Right cardiac atrium (tissue), 5 donors: ENCODE measurements around the gene PMF1. TPM values are rescaled to one million over a fixed set of nuclear protein-coding genes. Genes with fewer than 3 reads are reported as not detected.
A peak's percentile ranks its signal among the peaks of the same experiment; 100 is the strongest.

Experiments used
- ATAC-seq, 2 donors: fragments of 200-7000 bp; cut with Tn5 transposase; one replicate each; pipeline versions ENCODE4 v1.8.0 to v1.9.1; 2020; ENCODE audit warnings: moderate library complexity in 2 of 2, mild to moderate bottlenecking in 1 of 2
- DNase-seq, 3 donors: peaks; one replicate each; pipeline ENCODE4 v3.0.0-alpha.2; 2020
- H3K27ac ChIP-seq: one replicate; pipeline ENCODE4 v1.5.1; 2013; ENCODE audit warnings: mild to moderate bottlenecking, low read length, control low read depth, moderate library complexity
- H3K27me3 ChIP-seq: one replicate; pipeline ENCODE4 v1.6.1; 2013; ENCODE audit not compliant: control insufficient read depth, insufficient read depth
- H3K4me1 ChIP-seq: one replicate; pipeline ENCODE4 v1.6.1; 2013; ENCODE audit warnings: low read length; ENCODE audit not compliant: control insufficient read depth, insufficient read depth
- H3K4me3 ChIP-seq: one replicate; pipeline ENCODE4 v1.5.1; 2013; ENCODE audit warnings: low read length, control low read depth
- H3K9me3 ChIP-seq: one replicate; pipeline ENCODE4 v1.6.1; 2013; ENCODE audit warnings: low read length; ENCODE audit not compliant: control insufficient read depth
- WGBS: extraction: QIAGEN DNeasy Blood & Tissue Kit; methylation state at CpG from one replicate; pipeline ENCODE4 v1.1.7; 2013; 5-methylcytosine and 5-hydroxymethylcytosine counted together
- intact Hi-C, 4 donors: fragments of 100-400 bp; cut with DNase I; formaldehyde crosslinking; loops; one replicate each; pipeline versions ENCODE4 v1.11.0 to v1.14.0; 2022 to 2023
- polyA plus RNA-seq: library from polyadenylated mRNA; stranded (reverse); fragments of 200-250 nt; gene quantifications from one replicate; pipeline ENCODE4 v1.2.3, GENCODE V29; 2013
- total RNA-seq, 4 donors: library from RNA; stranded (reverse); fragmentation: NEBNext Ultra II Directional; extraction: Animal tissue kit (Norgen Biotek cat#: 25700); gene quantifications; one replicate each; pipeline ENCODE4 v1.2.1, GENCODE V29; 2021
- donor health status: healthy with polysubstance abuse.
- donor health status: DM: no; HTN: yes; CAD: no.
- donor health status: DM: no; HTN: no; CAD: no.
- donor health status: DM: no; HTN: yes; CAD: no; lungs with severe emphysema.
- donor health status: DM: yes; HTN: yes; CAD: no.

PMF1 gene
- total and polyA plus RNA-seq, 5 donors, result 55.3 to 93.6 (median 62.6) TPM

- intact Hi-C loops, result no loop called here
- Histone ChIP-seq H3K27me3 (no peaks in the 10 kb centered on the region), H3K27ac (no peak overlapping the region), H3K4me3 (no peak overlapping the region), H3K4me1 (no peaks in the 10 kb centered on the region), H3K9me3 (no peaks in the 10 kb centered on the region)
- DNase-seq (no peak), ATAC-seq (no peak)
- 96% methylated on average over 3 of the region's 3 CpGs for WGBS
Observed at GRCh38 chr1:156270314-156270713, 57.5 kb downstream of the PMF1 start.

- H3K9me3 ChIP-seq, result no peaks in the 10 kb centered on the region
- DNase-seq, result no peak
- ATAC-seq, result no peak
- no peaks in the 10 kb centered on the region for H3K27me3 ChIP-seq
- intact Hi-C loops, result no loop called here
- no peak overlapping the region for H3K27ac ChIP-seq
- peaks cover 9% of the 10 kb centered on the region for H3K4me1 ChIP-seq
- no peak overlapping the region for H3K4me3 ChIP-seq
Observed at GRCh38 chr1:156276532-156276931, 63.7 kb downstream of the PMF1 start.

GRCh38 chr1:156276966-156277381 lies 64.2 kb downstream of the PMF1 start:
- Histone ChIP-seq H3K27ac (no peak overlapping the region), H3K9me3 (no peaks in the 10 kb centered on the region), H3K27me3 (no peaks in the 10 kb centered on the region), H3K4me1 (peaks cover 11% of the 10 kb centered on the region), H3K4me3 (no peak overlapping the region)
- ATAC-seq, result no peak
- no peak for DNase-seq
- WGBS, result 63% methylated on average over 6 of the region's 6 CpGs
- intact Hi-C loops, result no loop called here

GRCh38 chr1:156279837-156280236 lies 67.0 kb downstream of the PMF1 start:
- no peak overlapping the region for H3K27ac ChIP-seq

GRCh38 chr1:156281281-156281680 lies 68.5 kb downstream of the PMF1 start:
- Histone ChIP-seq H3K4me3 (peak overlapping the region; percentile 74), H3K27ac (peak overlapping the region; percentile 91), H3K4me1 (peaks cover 16% of the 10 kb centered on the region), H3K27me3 (no peaks in the 10 kb centered on the region), H3K9me3 (no peaks in the 10 kb centered on the region)
- peak; percentile 65 to 83 (median 78) for DNase-seq
- WGBS, result 13% methylated on average over 8 of the region's 8 CpGs
- peak; percentile 70 to 74 for ATAC-seq
- intact Hi-C loops, result no loop called here

More at GRCh38 chr1:156279837-156280236, 67.0 kb downstream of the PMF1 start:
- H3K27me3 ChIP-seq, result no peaks in the 10 kb centered on the region
- no peak overlapping the region for H3K4me3 ChIP-seq
- no peaks in the 10 kb centered on the region for H3K9me3 ChIP-seq
- 87% methylated on average over 3 of the region's 3 CpGs for WGBS
- DNase-seq (no peak), ATAC-seq (no peak)
- intact Hi-C loops, result no loop called here
- peaks cover 16% of the 10 kb centered on the region for H3K4me1 ChIP-seq

- ATAC-seq, result peak in 1 of 2 donors; percentile 1
- peaks cover 16% of the 10 kb centered on the region for H3K4me1 ChIP-seq
- intact Hi-C loops, result no loop called here
Observed at GRCh38 chr1:156281693-156282478, 69.1 kb downstream of the PMF1 start.

GRCh38 chr1:156282479-156283222 lies 69.8 kb downstream of the PMF1 start, which contains the start of gene SMG5:
Gene SMG5 (minus strand): TSS chr1:156282825. CDS start chr1:156282680, 145 bp downstream.
- Histone ChIP-seq H3K9me3 (no peaks in the 10 kb centered on the region), H3K4me3 (peak within 1 kb of the TSS; percentile 74), H3K27ac (peak within 1 kb of the TSS; percentile 91), H3K4me1 (peaks cover 16% of the 10 kb centered on the region), H3K27me3 (no peaks in the 10 kb centered on the region)
- DNase-seq (peak; percentile 98), ATAC-seq (peak; percentile 94 to 95)
- WGBS, result under 1% methylated on average over 50 of the region's 50 CpGs
- intact Hi-C loops, result no loop called here

More at GRCh38 chr1:156281693-156282478, 69.1 kb downstream of the PMF1 start:
- Histone ChIP-seq H3K4me3 (peak overlapping the region; percentile 74), H3K27me3 (no peaks in the 10 kb centered on the region), H3K9me3 (no peaks in the 10 kb centered on the region), H3K27ac (peak overlapping the region; percentile 91)
- DNase-seq, result no peak
- WGBS, result 5% methylated on average over 22 of the region's 22 CpGs

GRCh38 chr1:156283521-156283920 lies 70.7 kb downstream of the PMF1 start:
- WGBS, result 87% methylated on average over 1 of the region's 1 CpG
- Histone ChIP-seq H3K4me1 (peaks cover 16% of the 10 kb centered on the region), H3K4me3 (peak overlapping the region; percentile 74), H3K9me3 (no peaks in the 10 kb centered on the region), H3K27me3 (no peaks in the 10 kb centered on the region), H3K27ac (no peak overlapping the region)
- DNase-seq, result no peak
- intact Hi-C loops, result no loop called here
- no peak for ATAC-seq

- DNase-seq (no peak), ATAC-seq (no peak)
- 90% methylated on average over 7 of the region's 7 CpGs for whole genome bisulfite sequencing
Observed at GRCh38 chr1:156284112-156284511, 71.3 kb downstream of the PMF1 start, which contains the start of gene TMEM79. Gene TMEM79 (plus strand): TSS chr1:156284325. CDS start chr1:156285227, 902 bp downstream.

GRCh38 chr1:156284757-156285156 lies 72.0 kb downstream of the PMF1 start:
- ATAC-seq (no peak), DNase-seq (no peak)
- intact Hi-C loops, result no loop called here
- peaks cover 16% of the 10 kb centered on the region for H3K4me1 ChIP-seq
- 73% methylated on average over 4 of the region's 4 CpGs for WGBS
- no peaks in the 10 kb centered on the region for H3K27me3 ChIP-seq
- H3K9me3 ChIP-seq, result no peaks in the 10 kb centered on the region
- H3K27ac ChIP-seq, result no peak overlapping the region
- H3K4me3 ChIP-seq, result no peak overlapping the region

More at GRCh38 chr1:156284112-156284511, 71.3 kb downstream of the PMF1 start, which contains the start of gene TMEM79:
- intact Hi-C loops, result no loop called here
- H3K4me3 ChIP-seq, result peak within 1 kb of the TSS; percentile 74
- no peaks in the 10 kb centered on the region for H3K9me3 ChIP-seq
- H3K27me3 ChIP-seq, result no peaks in the 10 kb centered on the region
- peaks cover 16% of the 10 kb centered on the region for H3K4me1 ChIP-seq
- H3K27ac ChIP-seq, result no peak within 1 kb of the TSS

- WGBS, result 89% methylated on average over 21 of the region's 21 CpGs
- Histone ChIP-seq H3K4me1 (peaks cover 12% of the 10 kb centered on the region), H3K4me3 (no peak overlapping the region), H3K9me3 (no peaks in the 10 kb centered on the region), H3K27me3 (no peaks in the 10 kb centered on the region), H3K27ac (no peak overlapping the region)
- ATAC-seq, result no peak
- no peak for DNase-seq
- intact Hi-C loops, result no loop called here
Observed at GRCh38 chr1:156285437-156285836, 72.6 kb downstream of the PMF1 start.
